Astrocyte (in vitro differentiated cells and primary cell): ENCODE results near the gene RAB8B. TPM values are rescaled to one million over a fixed set of nuclear protein-coding genes. Genes with fewer than 3 reads are reported as not detected.

Source experiments
- DNase-seq: peaks from one replicate; pipeline ENCODE4 v3.0.0-alpha.2; 2010; ENCODE audit warnings: low read depth
- FAIRE-seq: peaks from 2 replicates; lab custom pipeline; 2011; peaks lifted over from hg19 to GRCh38; lab: Jason Lieb, UNC
- H2AFZ ChIP-seq: 2 replicates; pipeline ENCODE4 v1.6.0; 2012; ENCODE audit warnings: low read depth, low read length, inconsistent platforms
- H3K27ac ChIP-seq: 2 replicates; pipeline ENCODE4 v1.5.1; 2011; ENCODE audit warnings: low read depth, low read length, inconsistent platforms
- H3K27me3 ChIP-seq: 2 replicates; pipeline ENCODE4 v1.6.0; 2011; ENCODE audit warnings: low read length, inconsistent platforms; ENCODE audit not compliant: insufficient read depth
- H3K36me3 ChIP-seq: 2 replicates; pipeline ENCODE4 v1.5.1; 2011; ENCODE audit warnings: low read length, inconsistent platforms; ENCODE audit not compliant: insufficient read depth
- H3K4me1 ChIP-seq: 2 replicates; pipeline ENCODE4 v1.5.1; 2011; ENCODE audit warnings: low read length, inconsistent platforms; ENCODE audit not compliant: insufficient read depth
- H3K4me2 ChIP-seq: 2 replicates; pipeline ENCODE4 v1.6.0; 2012; ENCODE audit warnings: low read length, inconsistent platforms
- H3K4me3 ChIP-seq: 2 replicates; pipeline ENCODE4 v1.5.1; 2011; ENCODE audit warnings: low read depth, mild to moderate bottlenecking, low read length, inconsistent platforms; ENCODE audit not compliant: insufficient read depth
- H3K79me2 ChIP-seq: 2 replicates; pipeline ENCODE4 v1.6.0; 2012; ENCODE audit warnings: mild to moderate bottlenecking, low read length, inconsistent platforms; ENCODE audit not compliant: insufficient read depth
- H3K9ac ChIP-seq: 2 replicates; pipeline ENCODE4 v1.6.0; 2012; ENCODE audit warnings: mild to moderate bottlenecking, low read length, inconsistent platforms
- H3K9me3 ChIP-seq: 2 replicates; pipeline ENCODE4 v1.5.1; 2012; ENCODE audit warnings: low read depth, mild to moderate bottlenecking, low read length, inconsistent platforms; ENCODE audit not compliant: insufficient read depth
- H4K20me1 ChIP-seq: 2 replicates; pipeline ENCODE4 v1.6.0; 2012; ENCODE audit warnings: low read length, inconsistent platforms; ENCODE audit not compliant: insufficient read depth
- H3K27ac Mint-ChIP-seq: one replicate; pipeline ENCODE4 v1.8.0; 2021; ENCODE audit warnings: mild to moderate bottlenecking, mixed read lengths; ENCODE audit not compliant: unreplicated experiment
- H3K27me3 Mint-ChIP-seq: one replicate; pipeline ENCODE4 v1.8.0; 2021; ENCODE audit warnings: low read depth, mixed read lengths; ENCODE audit not compliant: unreplicated experiment
- H3K36me3 Mint-ChIP-seq: one replicate; pipeline ENCODE4 v1.8.0; 2021; ENCODE audit warnings: low read depth, mixed read lengths; ENCODE audit not compliant: unreplicated experiment
- H3K4me1 Mint-ChIP-seq: one replicate; pipeline ENCODE4 v1.8.0; 2021; ENCODE audit warnings: low read depth, mixed read lengths; ENCODE audit not compliant: unreplicated experiment
- H3K4me3 Mint-ChIP-seq: one replicate; pipeline ENCODE4 v1.8.0; 2021; ENCODE audit warnings: mild to moderate bottlenecking, moderate library complexity, mixed read lengths; ENCODE audit not compliant: unreplicated experiment
- H3K9me3 Mint-ChIP-seq: one replicate; pipeline ENCODE4 v1.8.0; 2021; ENCODE audit warnings: mild to moderate bottlenecking, mixed read lengths; ENCODE audit not compliant: unreplicated experiment
- CTCF ChIP-seq: IDR thresholded peaks from 2 replicates; pipeline ENCODE4 v1.5.1; 2011; ENCODE audit warnings: low read depth, mild to moderate bottlenecking, inconsistent platforms, low read length, moderate library complexity; ENCODE audit not compliant: insufficient read depth
- EZH2 ChIP-seq: IDR thresholded peaks from 2 replicates; pipeline ENCODE4 v1.6.1; 2012; ENCODE audit warnings: mild to moderate bottlenecking, low read length, inconsistent platforms; ENCODE audit not compliant: insufficient read depth
- total RNA-seq: library from RNA; stranded (reverse); gene quantifications from 2 replicates; pipeline ENCODE4 v1.2.1, GENCODE V29; 2021

RAB8B gene
- total RNA-seq, 1 donor from 2014 or later, result 49.3 TPM

GRCh38 chr15:63210151-63211091 is 21.0 kb downstream of the RAB8B start:
- H4K20me1 ChIP-seq, result peaks cover 11% of the 10 kb centered on the region
- TF ChIP-seq CTCF, result no peak
- no peak for TF ChIP-seq EZH2
- Mint-ChIP-seq H3K27me3 (no peaks in the 10 kb centered on the region), H3K9me3 (no peaks in the 10 kb centered on the region), H3K4me3 (no peak overlapping the region), H3K4me1 (peaks cover 37% of the 10 kb centered on the region), H3K36me3 (peaks cover 5% of the 10 kb centered on the region), H3K27ac (peak overlapping the region; percentile 2)
- no peaks in the 10 kb centered on the region for H3K9me3 ChIP-seq
- no peaks in the 10 kb centered on the region for H3K27me3 ChIP-seq
- H3K79me2 ChIP-seq, result peaks cover 58% of the 10 kb centered on the region
- no peak overlapping the region for H3K27ac ChIP-seq
- H3K4me2 ChIP-seq, result no peak overlapping the region
- peaks cover 20% of the 10 kb centered on the region for H3K4me1 ChIP-seq
- H3K36me3 ChIP-seq, result no peaks in the 10 kb centered on the region
- DNase-seq, result no peak
- H2AFZ ChIP-seq, result no peak overlapping the region
- H3K4me3 ChIP-seq, result no peak overlapping the region
- FAIRE-seq, result no peak
- H3K9ac ChIP-seq, result no peak overlapping the region

- Histone ChIP-seq H4K20me1 (peaks cover 11% of the 10 kb centered on the region), H3K27ac (no peak overlapping the region), H3K27me3 (no peaks in the 10 kb centered on the region), H3K4me3 (no peak overlapping the region), H2AFZ (no peak overlapping the region), H3K4me2 (no peak overlapping the region), H3K4me1 (peaks cover 20% of the 10 kb centered on the region), H3K9me3 (no peaks in the 10 kb centered on the region), H3K36me3 (no peaks in the 10 kb centered on the region), H3K9ac (no peak overlapping the region), H3K79me2 (peaks cover 52% of the 10 kb centered on the region)
- peaks cover 5% of the 10 kb centered on the region for H3K36me3 Mint-ChIP-seq
- FAIRE-seq (no peak), DNase-seq (no peak)
- TF ChIP-seq CTCF (no peak), EZH2 (no peak)
- peaks cover 37% of the 10 kb centered on the region for H3K4me1 Mint-ChIP-seq
- H3K9me3 Mint-ChIP-seq, result no peaks in the 10 kb centered on the region
- H3K4me3 Mint-ChIP-seq, result no peak overlapping the region
- H3K27me3 Mint-ChIP-seq, result no peaks in the 10 kb centered on the region
- H3K27ac Mint-ChIP-seq, result no peak overlapping the region
These were observed 21.7 kb downstream of the RAB8B start for GRCh38 chr15:63211092-63211490.

- Histone ChIP-seq H3K79me2 (peaks cover 48% of the 10 kb centered on the region), H3K4me2 (peak overlapping the region; percentile 46)
- H3K4me3 Mint-ChIP-seq, result no peak overlapping the region
These were observed 22.1 kb downstream of the RAB8B start for GRCh38 chr15:63211549-63211948.

More at GRCh38 chr15:63211549-63211948, 22.1 kb downstream of the RAB8B start:
- no peaks in the 10 kb centered on the region for H3K9me3 ChIP-seq
- no peak overlapping the region for H3K9ac ChIP-seq
- H3K4me1 Mint-ChIP-seq, result peaks cover 37% of the 10 kb centered on the region
- H3K27me3 Mint-ChIP-seq, result no peaks in the 10 kb centered on the region
- H3K9me3 Mint-ChIP-seq, result no peaks in the 10 kb centered on the region
- peak overlapping the region; percentile 53 for H3K27ac ChIP-seq
- peaks cover 20% of the 10 kb centered on the region for H3K4me1 ChIP-seq
- no peak for FAIRE-seq
- H3K27me3 ChIP-seq, result no peaks in the 10 kb centered on the region
- DNase-seq, result no peak
- no peak overlapping the region for H2AFZ ChIP-seq
- peak overlapping the region; percentile 78 for H3K27ac Mint-ChIP-seq
- TF ChIP-seq CTCF, result no peak
- no peak for TF ChIP-seq EZH2
- H4K20me1 ChIP-seq, result peaks cover 6% of the 10 kb centered on the region
- no peak overlapping the region for H3K4me3 ChIP-seq
- H3K36me3 ChIP-seq, result no peaks in the 10 kb centered on the region
- peaks cover 5% of the 10 kb centered on the region for H3K36me3 Mint-ChIP-seq
